ENCODE data around the gene MANSC1.
"Not testable (repeated sequence)": the region's sequence is repeated elsewhere in the genome, so short reads cannot be mapped to it uniquely, and the experiment has no call there.

Gene MANSC1

DNA sequence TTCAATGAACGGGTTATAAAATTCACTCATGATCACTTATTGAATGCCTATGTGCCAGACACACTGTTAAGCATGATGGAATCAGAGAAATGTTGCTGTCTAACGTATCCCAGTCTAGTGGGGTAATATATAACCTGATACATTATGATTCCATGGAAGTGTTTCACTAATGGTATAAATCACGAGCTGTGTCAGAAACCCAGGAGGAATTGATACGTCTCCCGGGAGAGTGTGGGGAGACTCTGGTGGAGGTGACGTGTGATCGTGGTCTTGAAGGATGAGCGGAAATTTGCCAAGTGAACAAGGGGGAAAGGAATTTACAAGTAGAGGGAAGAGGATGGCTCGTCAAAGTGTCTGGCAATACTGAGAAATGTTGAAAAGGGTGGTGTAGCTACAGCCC, 26.5 kb downstream of the MANSC1 start:
- TF ChIP-seq, protein P1, sequence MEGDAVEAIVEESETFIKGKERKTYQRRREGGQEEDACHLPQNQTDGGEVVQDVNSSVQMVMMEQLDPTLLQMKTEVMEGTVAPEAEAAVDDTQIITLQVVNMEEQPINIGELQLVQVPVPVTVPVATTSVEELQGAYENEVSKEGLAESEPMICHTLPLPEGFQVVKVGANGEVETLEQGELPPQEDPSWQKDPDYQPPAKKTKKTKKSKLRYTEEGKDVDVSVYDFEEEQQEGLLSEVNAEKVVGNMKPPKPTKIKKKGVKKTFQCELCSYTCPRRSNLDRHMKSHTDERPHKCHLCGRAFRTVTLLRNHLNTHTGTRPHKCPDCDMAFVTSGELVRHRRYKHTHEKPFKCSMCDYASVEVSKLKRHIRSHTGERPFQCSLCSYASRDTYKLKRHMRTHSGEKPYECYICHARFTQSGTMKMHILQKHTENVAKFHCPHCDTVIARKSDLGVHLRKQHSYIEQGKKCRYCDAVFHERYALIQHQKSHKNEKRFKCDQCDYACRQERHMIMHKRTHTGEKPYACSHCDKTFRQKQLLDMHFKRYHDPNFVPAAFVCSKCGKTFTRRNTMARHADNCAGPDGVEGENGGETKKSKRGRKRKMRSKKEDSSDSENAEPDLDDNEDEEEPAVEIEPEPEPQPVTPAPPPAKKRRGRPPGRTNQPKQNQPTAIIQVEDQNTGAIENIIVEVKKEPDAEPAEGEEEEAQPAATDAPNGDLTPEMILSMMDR (IDR thresholded peaks at IDR 0.05; ENCODE audit: borderline replicate concordance, insufficient read depth, low read depth, low read length) = no peak
- H3K4me3 ChIP-seq (ENCODE audit: low read depth, low read length) = no peak overlapping the region

DNA sequence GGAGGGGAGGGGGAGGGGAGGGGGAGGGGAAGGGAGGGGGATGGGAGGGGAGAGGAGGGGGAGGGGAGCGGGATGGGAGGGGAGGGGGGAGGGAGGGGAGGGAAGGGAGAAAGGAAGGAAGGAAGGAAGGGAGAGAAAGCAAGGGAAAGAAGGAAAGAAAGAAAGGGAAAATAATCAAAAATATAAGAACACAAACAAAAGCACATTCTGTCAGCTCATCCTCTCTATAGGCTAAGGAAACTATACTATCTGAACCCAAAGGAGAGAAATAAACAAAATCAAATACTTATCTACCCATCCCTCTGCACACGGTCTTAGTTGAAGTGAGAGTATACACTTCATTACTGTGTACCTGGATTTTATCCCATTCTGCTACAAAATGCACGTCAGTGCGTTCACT, 26.9 kb downstream of the MANSC1 start:
- TF ChIP-seq, protein P1 (IDR thresholded peaks at IDR 0.05; ENCODE audit: borderline replicate concordance, insufficient read depth, low read depth, low read length) = no peak

DNA sequence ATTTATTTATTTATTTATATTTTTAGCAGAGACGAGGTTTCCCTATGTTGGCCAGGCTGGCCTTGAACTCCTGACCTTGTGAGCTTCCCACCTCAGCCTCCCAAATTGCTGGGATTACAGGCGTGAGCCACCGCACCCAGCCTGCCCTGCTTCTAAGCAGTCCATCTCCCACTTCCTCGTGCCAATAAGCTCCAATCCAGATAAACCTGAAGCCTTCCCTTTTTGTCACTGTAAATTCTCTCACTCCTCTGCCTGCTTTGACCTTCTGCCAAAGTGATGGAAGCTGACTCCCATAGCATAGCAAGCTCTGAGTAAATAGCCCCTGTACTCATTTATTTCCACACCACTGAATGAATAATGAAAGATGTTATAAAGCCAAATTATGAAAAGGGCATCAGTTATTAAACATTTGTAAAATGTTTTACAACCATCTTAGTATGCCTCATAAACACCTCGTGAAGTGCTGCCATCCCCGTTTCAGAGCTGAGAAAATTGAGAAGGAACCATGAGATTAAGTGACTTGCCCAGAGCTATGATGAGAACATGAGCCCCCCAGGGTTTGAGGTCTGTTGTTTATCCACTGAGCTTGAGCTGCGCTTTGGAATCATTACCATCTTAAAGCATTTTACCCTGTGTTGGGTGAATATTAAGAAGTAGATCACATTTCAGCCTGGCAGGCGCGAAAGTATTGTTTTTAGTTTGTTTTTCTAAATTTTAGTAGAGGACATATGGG, 30.4 kb downstream of the MANSC1 start:
- no peak overlapping the region for H3K4me3 ChIP-seq (ENCODE audit: low read depth, low read length)
- TF ChIP-seq, protein P1 (IDR thresholded peaks at IDR 0.05; ENCODE audit: borderline replicate concordance, insufficient read depth, low read depth, low read length) = no peak

More for the DNA sequence above, 26.9 kb downstream of the MANSC1 start:
- H3K4me3 ChIP-seq (ENCODE audit: low read depth, low read length) = no peak overlapping the region

DNA sequence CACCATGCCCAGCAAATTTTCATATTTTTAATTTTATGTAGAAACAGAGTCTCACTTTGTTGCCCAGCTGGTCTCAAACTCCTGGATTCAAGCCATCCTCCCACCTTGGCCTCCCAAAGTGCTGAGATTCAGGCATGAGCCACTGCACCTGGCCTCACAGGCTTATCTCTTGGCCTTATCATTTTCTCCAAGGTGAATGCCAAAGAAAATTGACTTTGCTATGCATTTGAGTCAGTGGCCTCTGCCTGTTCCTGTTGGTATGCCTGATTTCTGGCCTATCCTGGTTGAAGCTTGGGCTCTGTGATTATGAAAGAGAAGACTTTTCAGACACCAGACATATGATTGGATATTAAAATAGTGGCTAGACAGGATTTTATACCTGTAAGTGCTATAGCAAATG, 34.2 kb downstream of the MANSC1 start:
- TF ChIP-seq, protein P1 (IDR thresholded peaks at IDR 0.05; ENCODE audit: borderline replicate concordance, insufficient read depth, low read depth, low read length) = no peak
- H3K4me3 ChIP-seq (ENCODE audit: low read depth, low read length) = no peak overlapping the region

DNA sequence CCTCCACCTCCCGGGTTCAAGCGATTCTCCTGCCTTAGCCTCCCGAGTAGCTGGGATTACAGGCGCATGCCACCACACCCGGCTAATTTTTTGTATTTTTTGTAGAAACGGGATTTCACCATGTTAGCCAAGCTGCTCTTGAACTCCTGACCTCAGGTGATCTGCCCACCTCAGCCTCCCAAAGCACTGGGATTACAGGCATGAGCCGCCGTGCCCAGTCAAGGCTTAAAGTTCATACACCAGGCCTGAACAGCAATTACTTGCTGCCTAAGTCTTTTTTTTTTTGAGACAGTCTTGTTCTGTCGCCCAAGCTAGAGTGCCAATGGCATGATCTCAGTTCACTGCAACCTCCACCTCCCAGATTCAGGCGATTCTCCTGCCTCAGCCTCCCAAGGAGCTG, 39.3 kb downstream of the MANSC1 start:
- not testable (repeated sequence) for H3K4me3 ChIP-seq (ENCODE audit: low read depth, low read length)

DNA sequence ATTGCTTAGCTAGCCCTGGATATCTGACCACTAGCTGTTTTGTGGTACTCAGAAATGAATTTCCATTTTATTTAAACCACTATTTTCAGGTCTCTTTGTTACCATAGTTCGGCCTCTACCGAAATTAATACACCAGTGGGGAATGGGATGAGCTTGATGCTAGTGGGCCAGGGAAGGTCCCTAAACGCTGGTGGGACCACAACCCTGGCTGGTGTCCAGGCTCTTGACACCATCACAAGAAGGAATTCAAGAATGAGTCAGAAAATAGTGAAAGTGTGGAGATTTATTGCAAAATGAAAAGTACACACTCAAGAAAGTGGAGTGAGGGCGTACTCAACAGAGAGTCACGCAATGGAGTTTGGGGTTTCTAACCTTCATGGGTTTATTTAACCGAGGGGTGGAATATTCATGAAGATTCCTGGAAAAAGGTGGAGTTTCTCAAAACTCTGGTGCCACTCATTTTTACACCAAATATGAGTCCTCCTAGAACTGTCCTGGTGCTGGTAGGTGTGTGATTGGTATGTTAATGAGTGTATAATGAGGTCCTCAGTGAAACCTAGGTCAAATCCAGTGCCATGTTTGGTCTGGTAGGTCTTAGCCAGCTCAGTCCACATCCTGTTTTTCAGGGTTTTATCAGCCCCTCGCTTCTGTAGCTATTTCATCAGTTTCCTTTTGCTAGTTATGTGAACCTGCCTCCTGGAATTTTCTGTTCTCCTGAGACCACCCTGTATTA, 44.3 kb downstream of the MANSC1 start:
- no peak overlapping the region for H3K4me3 ChIP-seq (ENCODE audit: low read depth, low read length)
- TF ChIP-seq, protein P1 (IDR thresholded peaks at IDR 0.05; ENCODE audit: borderline replicate concordance, insufficient read depth, low read depth, low read length) = no peak

DNA sequence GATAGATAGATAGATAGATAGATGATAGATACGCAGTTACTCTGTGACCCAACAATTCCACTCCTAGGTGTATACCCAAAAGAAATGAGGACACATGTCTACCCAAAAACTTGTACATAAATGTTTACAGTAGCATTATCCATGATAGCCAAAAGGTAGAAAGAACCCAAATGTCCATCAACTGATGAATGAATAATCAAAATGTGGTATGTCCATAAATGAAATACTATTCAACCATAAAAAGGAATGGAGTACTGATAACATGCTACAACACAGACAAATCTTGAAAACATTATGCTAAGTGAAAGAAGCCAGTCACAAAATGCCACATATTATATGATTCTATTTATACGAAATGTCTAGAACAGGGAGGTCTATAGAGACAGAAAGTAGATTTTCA, 47.1 kb downstream of the MANSC1 start:
- TF ChIP-seq, protein P1 (IDR thresholded peaks at IDR 0.05; ENCODE audit: borderline replicate concordance, insufficient read depth, low read depth, low read length) = no peak
- no peak overlapping the region for H3K4me3 ChIP-seq (ENCODE audit: low read depth, low read length)

All from GM12875 (cell line).